MCF 10A (cell line): Measurements from ENCODE around the gene SHLD1. TPM values are rescaled to one million over a fixed set of nuclear protein-coding genes. Genes with fewer than 3 reads are reported as not detected.
A peak's percentile ranks its signal among the peaks of the same experiment; 100 is the strongest.
"Not testable (repeated sequence)": the region's sequence is repeated elsewhere in the genome, so short reads cannot be mapped to it uniquely, and the experiment has no call there.

Source experiments
- BruUV-seq: library from RNA; stranded (reverse); fragments of 400-500 nt; replicated peaks from 2 replicates; lab custom pipeline; 2021; lab: Mats Ljungman, UMichigan
- CTCF ChIA-PET: fragments of 300-600 bp; sonication (Branson Sonifier 250); formaldehyde crosslinking; extraction: SDS; loops from one replicate; lab custom pipeline; 2021; ENCODE audit warnings: antibody characterized with exemption, inconsistent platforms; lab: Yijun Ruan, JAX
- POLR2A ChIA-PET: fragments of 300-600, 350-650 bp; sonication (Branson Sonifier 250); formaldehyde crosslinking; extraction: SDS; loops from one replicate; lab custom pipeline; 2020; ENCODE audit warnings: antibody characterized with exemption, inconsistent platforms; lab: Yijun Ruan, JAX
- DNase-seq: peaks from one replicate; pipeline ENCODE4 v3.0.0-alpha.2; 2018; ENCODE audit not compliant: unreplicated experiment
- H3K27ac Mint-ChIP-seq: one replicate; pipeline ENCODE4 v1.8.0; 2022; ENCODE audit warnings: mild to moderate bottlenecking, low read depth, mixed read lengths; ENCODE audit not compliant: unreplicated experiment
- H3K27me3 Mint-ChIP-seq: one replicate; pipeline ENCODE4 v1.8.0; 2022; ENCODE audit warnings: mixed read lengths; ENCODE audit not compliant: insufficient read depth, unreplicated experiment
- H3K36me3 Mint-ChIP-seq: one replicate; pipeline ENCODE4 v1.8.0; 2022; ENCODE audit warnings: mild to moderate bottlenecking, moderate library complexity, mixed read lengths; ENCODE audit not compliant: insufficient read depth, unreplicated experiment
- H3K4me1 Mint-ChIP-seq: one replicate; pipeline ENCODE4 v1.8.0; 2022; ENCODE audit warnings: mixed read lengths; ENCODE audit not compliant: insufficient read depth, unreplicated experiment
- H3K4me3 Mint-ChIP-seq: one replicate; pipeline ENCODE4 v1.8.0; 2022; ENCODE audit warnings: mild to moderate bottlenecking, moderate library complexity, mixed read lengths; ENCODE audit not compliant: unreplicated experiment
- H3K9me3 Mint-ChIP-seq: one replicate; pipeline ENCODE4 v1.8.0; 2022; ENCODE audit warnings: mixed read lengths; ENCODE audit not compliant: unreplicated experiment
- CTCF ChIP-seq: fragments of 200-600 bp; IDR thresholded peaks from one replicate; pipeline ENCODE4 v1.8.0; 2022; ENCODE audit warnings: antibody characterized with exemption, mild to moderate bottlenecking; ENCODE audit not compliant: unreplicated experiment
- intact Hi-C: fragments of 100-400 bp; cut with micrococcal nuclease; formaldehyde crosslinking; loops from 2 replicates; pipeline ENCODE4 v1.14.1; 2022
- total RNA-seq: library from RNA; stranded (reverse); gene quantifications from 2 replicates; pipeline ENCODE4 v1.2.3, GENCODE V29; 2022

Gene SHLD1
- total RNA-seq, 1 experiment from 2014 or later, result 2.3 TPM

GRCh38 chr20:5776077-5776476, 25.9 kb downstream of the SHLD1 start:
- Mint-ChIP-seq H3K36me3 (peaks cover 10% of the 10 kb centered on the region), H3K9me3 (no peaks in the 10 kb centered on the region), H3K27ac (no peak overlapping the region), H3K27me3 (no peaks in the 10 kb centered on the region), H3K4me1 (peaks cover 10% of the 10 kb centered on the region), H3K4me3 (no peak overlapping the region)
- ChIA-PET POLR2A (no interaction called here), CTCF (interaction anchor here (1.7 kb wide), 1 partner anchor 12 kb away, joined by 4 read pairs; no protein-coding TSS in a partner anchor)
- intact Hi-C loops, result no loop called here
- DNase-seq, result no peak
- no TSS peak for BruUV-seq
- no peak for TF ChIP-seq CTCF

- CTCF ChIA-PET, result interaction anchor here (0.6 to 1.3 kb wide), 9 partner anchors 9 to 251 kb away, joined by 3 to 6 read pairs (median 3); no protein-coding TSS in a partner anchor
These were observed 29.1 kb downstream of the SHLD1 start for GRCh38 chr20:5779071-5779900.

GRCh38 chr20:5780846-5781217, 30.6 kb downstream of the SHLD1 start:
- H3K9me3 Mint-ChIP-seq, result no peaks in the 10 kb centered on the region
- BruUV-seq, result no TSS peak
- H3K27me3 Mint-ChIP-seq, result no peaks in the 10 kb centered on the region
- H3K27ac Mint-ChIP-seq, result no peak overlapping the region
- H3K4me1 Mint-ChIP-seq, result peaks cover 6% of the 10 kb centered on the region
- no peak overlapping the region for H3K4me3 Mint-ChIP-seq
- H3K36me3 Mint-ChIP-seq, result no peaks in the 10 kb centered on the region
- DNase-seq, result no peak
- intact Hi-C loops, result no loop called here
- TF ChIP-seq CTCF, result no peak
- ChIA-PET POLR2A (interaction anchor here (1.6 kb wide), 1 partner anchor 30 kb away, joined by 5 read pairs; the partner anchor contains the start of gene SHLD1), CTCF (interaction anchor here (0.8 to 1.2 kb wide), 2 partner anchors 222 to 252 kb away, joined by 3 to 4 read pairs; no protein-coding TSS in a partner anchor)

More at GRCh38 chr20:5779071-5779900, 29.1 kb downstream of the SHLD1 start:
- Mint-ChIP-seq H3K9me3 (no peaks in the 10 kb centered on the region), H3K36me3 (peaks cover 2% of the 10 kb centered on the region), H3K4me3 (no peak overlapping the region), H3K27me3 (no peaks in the 10 kb centered on the region), H3K27ac (no peak overlapping the region), H3K4me1 (peaks cover 6% of the 10 kb centered on the region)
- peak; percentile 72 for DNase-seq
- intact Hi-C loops, result no loop called here
- POLR2A ChIA-PET, result interaction anchor here (0.6 to 1.6 kb wide), 4 partner anchors 11 to 33 kb away, joined by 3 to 5 read pairs (median 3); partner anchors contain the start of gene SHLD1
- TF ChIP-seq CTCF, result no peak
- BruUV-seq, result no TSS peak

- H3K27me3 Mint-ChIP-seq, H3K27ac Mint-ChIP-seq, H3K4me1 Mint-ChIP-seq, H3K36me3 Mint-ChIP-seq, H3K4me3 Mint-ChIP-seq, H3K9me3 Mint-ChIP-seq, BruUV-seq, intact Hi-C loops, DNase-seq: not testable (repeated sequence)
- ChIA-PET CTCF (interaction anchor here (0.6 to 2.0 kb wide), 8 partner anchors 9 to 575 kb away, joined by 3 to 5 read pairs (median 3); no protein-coding TSS in a partner anchor), POLR2A (interaction anchor here (0.7 to 1.6 kb wide), 3 partner anchors 27 to 341 kb away, joined by 3 to 5 read pairs (median 5); no protein-coding TSS in a partner anchor)
These were observed 31.2 kb downstream of the SHLD1 start for GRCh38 chr20:5781367-5781766.
